AG10803 (cell line): ENCODE data around the gene MLH1.
A peak's percentile ranks its signal among the peaks of the same experiment; 100 is the strongest.

Source experiments
- DNase-seq: peaks from one replicate; pipeline ENCODE4 v3.0.0; 2010; ENCODE audit warnings: low read depth
- H3K4me3 ChIP-seq: 2 replicates; pipeline ENCODE4 v1.5.1; 2011; ENCODE audit warnings: mild to moderate bottlenecking, low read length, control low read depth
- CTCF ChIP-seq: conservative IDR thresholded peaks from 2 replicates; pipeline ENCODE4 v1.5.1; 2011; ENCODE audit warnings: mild to moderate bottlenecking, low read length, control low read depth, inconsistent platforms

Gene MLH1

DNA sequence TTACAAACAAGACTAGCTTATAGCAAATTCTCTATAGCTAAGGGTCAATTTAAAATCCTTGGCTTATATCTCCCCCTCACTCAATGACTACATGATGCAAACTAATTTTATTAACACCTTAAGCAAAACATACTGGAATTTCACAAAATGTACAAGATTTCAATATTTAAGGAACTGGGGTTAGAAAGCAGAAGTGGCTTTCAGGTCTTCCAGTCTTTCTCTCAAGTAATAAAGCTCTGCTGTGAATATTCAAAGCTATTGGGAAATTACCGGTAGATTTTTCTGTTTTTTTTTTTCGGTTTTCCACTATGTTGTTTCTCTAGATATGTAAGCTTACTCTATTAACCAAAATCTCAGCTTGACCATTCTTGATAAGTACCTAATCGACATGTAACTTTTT, 4.3 kb upstream of the MLH1 start:
- TF ChIP-seq CTCF = no peak
- no peak overlapping the region for H3K4me3 ChIP-seq
- DNase-seq = no peak

DNA sequence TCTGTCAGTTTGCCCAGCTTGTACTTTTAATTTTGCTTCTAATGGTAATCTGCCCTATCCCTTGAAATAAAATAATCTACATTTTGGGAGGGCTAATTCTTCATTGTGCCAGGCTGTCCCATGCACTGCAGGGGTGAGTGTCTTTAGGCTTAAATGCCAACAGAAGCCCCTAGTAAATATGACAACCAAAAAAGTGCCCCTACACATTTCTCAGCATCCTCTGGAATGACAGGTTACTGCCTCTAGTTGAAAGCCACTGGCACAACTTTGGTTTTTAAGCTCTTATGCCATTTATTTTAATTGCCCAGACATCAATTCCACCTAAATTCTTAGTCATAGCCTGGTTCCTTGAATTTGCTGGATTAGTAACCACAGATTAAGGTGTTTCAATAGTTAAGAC, 3.8 kb upstream of the MLH1 start:
- no peak for TF ChIP-seq CTCF
- no peak for DNase-seq
- H3K4me3 ChIP-seq = no peak overlapping the region

DNA sequence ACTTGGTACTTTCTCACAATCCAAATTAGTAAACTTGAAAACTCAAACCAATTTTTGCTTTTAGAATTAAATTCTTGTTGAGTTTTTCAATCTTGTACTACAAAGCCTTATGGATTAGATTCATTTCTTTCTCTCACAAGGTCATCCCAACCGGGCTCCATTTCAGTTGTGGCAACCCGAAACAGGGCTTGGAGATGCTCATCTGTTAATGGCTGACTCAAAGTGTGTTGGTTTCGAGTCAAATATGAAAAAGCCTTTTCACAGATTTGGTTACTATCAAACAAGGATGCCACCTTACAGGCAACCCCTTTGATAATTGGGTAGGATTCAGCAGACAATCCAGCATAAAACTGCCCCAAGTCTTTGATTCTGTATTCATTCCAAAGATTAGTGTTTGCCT, 2.2 kb upstream of the MLH1 start:
- DNase-seq = no peak
- no peak for TF ChIP-seq CTCF
- H3K4me3 ChIP-seq = peak overlapping the region; percentile 89

DNA sequence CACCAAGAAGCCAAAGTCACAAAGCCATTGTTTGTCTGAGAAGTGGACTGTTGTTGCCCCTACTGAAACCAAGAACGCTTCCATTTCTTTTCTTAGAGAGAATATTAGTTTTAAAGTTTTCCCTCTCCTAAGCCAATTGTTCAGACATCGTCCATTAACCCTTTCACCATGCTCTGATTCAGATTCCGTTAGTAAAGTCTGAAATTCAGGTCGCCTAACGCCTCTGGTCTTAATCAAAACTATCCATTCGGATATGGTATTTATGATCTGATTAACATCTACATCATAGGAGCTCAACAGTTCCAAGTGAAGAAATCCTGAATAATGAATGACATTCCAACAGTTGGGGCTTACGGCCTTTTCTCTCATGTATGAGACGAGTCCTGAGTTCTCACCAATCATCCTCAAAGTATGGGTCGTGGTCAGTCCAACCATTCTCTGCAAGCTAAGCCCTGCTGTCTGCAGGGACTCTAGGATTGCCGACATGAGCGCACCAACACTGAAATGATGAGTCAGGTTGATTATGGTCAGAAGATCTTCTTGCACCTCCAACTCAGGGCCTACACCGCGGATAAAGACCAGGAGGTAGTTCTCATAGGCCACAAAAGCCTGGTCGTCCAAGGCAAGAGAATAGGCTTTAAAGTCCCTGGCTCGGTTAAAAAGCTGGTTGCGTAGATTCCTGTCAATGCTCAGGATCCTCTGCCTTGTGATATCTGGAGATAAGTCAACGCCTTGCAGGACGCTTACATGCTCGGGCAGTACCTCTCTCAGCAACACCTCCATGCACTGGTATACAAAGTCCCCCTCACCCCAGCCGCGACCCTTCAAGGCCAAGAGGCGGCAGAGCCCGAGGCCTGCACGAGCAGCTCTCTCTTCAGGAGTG, 1.2 kb upstream of the MLH1 start:
- peak overlapping the region; percentile 89 for H3K4me3 ChIP-seq
- no peak for TF ChIP-seq CTCF
- DNase-seq = peak; percentile 67

DNA sequence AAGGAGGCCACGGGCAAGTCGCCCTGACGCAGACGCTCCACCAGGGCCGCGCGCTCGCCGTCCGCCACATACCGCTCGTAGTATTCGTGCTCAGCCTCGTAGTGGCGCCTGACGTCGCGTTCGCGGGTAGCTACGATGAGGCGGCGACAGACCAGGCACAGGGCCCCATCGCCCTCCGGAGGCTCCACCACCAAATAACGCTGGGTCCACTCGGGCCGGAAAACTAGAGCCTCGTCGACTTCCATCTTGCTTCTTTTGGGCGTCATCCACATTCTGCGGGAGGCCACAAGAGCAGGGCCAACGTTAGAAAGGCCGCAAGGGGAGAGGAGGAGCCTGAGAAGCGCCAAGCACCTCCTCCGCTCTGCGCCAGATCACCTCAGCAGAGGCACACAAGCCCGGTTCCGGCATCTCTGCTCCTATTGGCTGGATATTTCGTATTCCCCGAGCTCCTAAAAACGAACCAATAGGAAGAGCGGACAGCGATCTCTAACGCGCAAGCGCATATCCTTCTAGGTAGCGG, 452 bp upstream of the MLH1 start, which contains the start of gene EPM2AIP1:
EPM2AIP1 (minus strand) TSS at position 326 of the 520 bp plus-strand sequence; CDS start at position 272, 54 bp downstream.
- TF ChIP-seq CTCF = peak; percentile 10
- H3K4me3 ChIP-seq = peak within 1 kb of the TSS; percentile 89
- DNase-seq = no peak

GRCh38 chr3:37014620-37015019, 21.3 kb downstream of the MLH1 start:
- DNase-seq = no peak
- H3K4me3 ChIP-seq = no peak overlapping the region
- TF ChIP-seq CTCF = no peak

DNA sequence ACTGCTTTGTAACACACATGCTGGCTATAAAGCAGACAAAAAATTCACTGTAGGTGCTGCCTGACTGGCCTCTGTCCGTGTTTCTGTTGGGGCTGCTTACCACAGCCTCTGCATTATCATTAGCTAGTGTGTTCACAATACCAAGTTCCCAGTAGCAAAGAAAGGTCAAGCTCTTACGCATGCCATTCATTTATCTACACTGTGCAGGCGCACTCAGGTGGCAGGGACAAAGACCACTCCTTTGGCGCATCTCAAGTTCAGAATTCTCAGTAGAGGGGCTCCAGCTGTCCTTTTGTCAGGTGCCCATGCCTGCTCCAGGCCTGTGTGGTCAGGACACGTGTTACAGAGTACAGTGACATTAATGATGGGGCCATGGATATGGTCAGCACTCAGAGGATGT, 22.3 kb downstream of the MLH1 start:
- no peak overlapping the region for H3K4me3 ChIP-seq
- DNase-seq = no peak
- TF ChIP-seq CTCF = no peak
